GM23248 (cell line): Measurements from ENCODE around the gene DCAKD. TPM values are rescaled to one million over a fixed set of nuclear protein-coding genes. Genes with fewer than 3 reads are reported as not detected.

ENCODE experiments used
- DNase-seq: peaks from one replicate; pipeline ENCODE4 v3.0.0-alpha.2; 2015
- H2AFZ ChIP-seq: fragments of 200-600 bp; sonication (generic); 2 replicates; pipeline ENCODE4 v1.6.1; 2016; ENCODE audit warnings: antibody characterized with exemption
- H3F3A ChIP-seq: fragments of 200-600 bp; sonication (generic); 2 replicates; pipeline ENCODE4 v1.6.1; 2016; ENCODE audit warnings: mild to moderate bottlenecking, antibody characterized with exemption, mixed run types; ENCODE audit not compliant: insufficient read depth
- H3K27ac ChIP-seq: fragments of 200-600 bp; sonication (generic); 2 replicates; pipeline ENCODE4 v1.5.1; 2016; ENCODE audit warnings: mild to moderate bottlenecking
- H3K27me3 ChIP-seq: fragments of 200-600 bp; sonication (generic); replicated peaks from 2 replicates; pipeline ENCODE4 v1.6.1; 2016; ENCODE audit warnings: mild to moderate bottlenecking; ENCODE audit not compliant: insufficient read depth
- H3K36me3 ChIP-seq: fragments of 200-600 bp; sonication (generic); 2 replicates; pipeline ENCODE4 v1.6.1; 2016; ENCODE audit warnings: low read depth, mild to moderate bottlenecking
- H3K4me1 ChIP-seq: fragments of 200-600 bp; sonication (generic); 2 replicates; pipeline ENCODE4 v1.6.1; 2016; ENCODE audit warnings: mild to moderate bottlenecking; ENCODE audit not compliant: insufficient read depth
- H3K4me2 ChIP-seq: fragments of 200-600 bp; sonication (generic); one replicate; pipeline ENCODE4 v1.6.1; 2016; ENCODE audit warnings: mild to moderate bottlenecking; ENCODE audit not compliant: unreplicated experiment
- H3K4me3 ChIP-seq: fragments of 200-600 bp; sonication (generic); 2 replicates; pipeline ENCODE4 v1.5.1; 2016; ENCODE audit warnings: mild to moderate bottlenecking
- H3K79me2 ChIP-seq: fragments of 200-600 bp; sonication (generic); 2 replicates; pipeline ENCODE4 v1.6.1; 2016; ENCODE audit warnings: mild to moderate bottlenecking; ENCODE audit not compliant: insufficient read depth
- H3K9ac ChIP-seq: fragments of 200-600 bp; sonication (generic); 2 replicates; pipeline ENCODE4 v1.6.1; 2016; ENCODE audit warnings: mild to moderate bottlenecking
- H3K9me2 ChIP-seq: fragments of 200-600 bp; sonication (generic); 2 replicates; pipeline ENCODE4 v1.6.1; 2016; ENCODE audit warnings: mixed run types, mild to moderate bottlenecking, moderate library complexity; ENCODE audit not compliant: insufficient read depth
- H3K9me3 ChIP-seq: fragments of 200-600 bp; sonication (generic); one replicate; pipeline ENCODE4 v1.6.1; 2017; ENCODE audit warnings: low read depth
- H4K20me1 ChIP-seq: fragments of 200-600 bp; sonication (generic); 2 replicates; pipeline ENCODE4 v1.6.0; 2016; ENCODE audit not compliant: insufficient read depth
- EZH2 ChIP-seq: fragments of 200-600 bp; sonication (generic); IDR thresholded peaks from 2 replicates; pipeline ENCODE4 v1.6.1; 2018; ENCODE audit warnings: antibody characterized with exemption, mild to moderate bottlenecking; ENCODE audit not compliant: insufficient read depth, poor library complexity, severe bottlenecking
- EZH2phosphoT487 ChIP-seq: fragments of 200-600 bp; sonication (generic); IDR thresholded peaks from 2 replicates; pipeline ENCODE4 v1.6.1; 2018; ENCODE audit warnings: antibody characterized with exemption, moderate library complexity, mild to moderate bottlenecking, low read depth; ENCODE audit not compliant: insufficient read depth
- WGBS, 2 experiments: methylation state at CpG; one replicate each; pipeline ENCODE4 v1.1.6; 2015 to 2017; ENCODE audit warnings: low lambda C conversion rate in 2 of 2, low coverage in 1 of 2; ENCODE audit errors: missing lambda C conversion rate in 2 of 2; 5-methylcytosine and 5-hydroxymethylcytosine counted together
- in situ Hi-C: fragments of 300-500 bp; cut with MboI; formaldehyde crosslinking; loops from 2 replicates; pipeline ENCODE4 v1.15.0; 2020
- polyA plus RNA-seq: library from polyadenylated mRNA; unstranded; fragments of >200 nt; fragmentation: Nextera tagmentation; extraction: Ambion mirVana; gene quantifications from 2 replicates; pipeline ENCODE4 v1.2.1, GENCODE V29; 2016
- total RNA-seq: library from RNA; depleted of rRNA; stranded (reverse); fragments of >200 nt; shearing (Covaris generic); gene quantifications from 2 replicates; pipeline ENCODE4 v1.2.3, GENCODE V29; 2014

Gene DCAKD
- total and polyA plus RNA-seq, 2 experiments from 2014 or later = 24.8 to 45.8 TPM

- H3K4me2 ChIP-seq = no peak overlapping the region
- no peak overlapping the region for H3K27ac ChIP-seq
- no peak overlapping the region for H3K4me3 ChIP-seq
- 0 out of 2 replicates have a peak, but pooled peaks cover 5% of the 10 kb centered on the region for H3F3A ChIP-seq
- H3K27me3 ChIP-seq = no peaks in the 10 kb centered on the region
- H4K20me1 ChIP-seq = no peaks in the 10 kb centered on the region
- TF ChIP-seq EZH2 = no peak
- TF ChIP-seq EZH2phosphoT487 = no peak
- DNase-seq = no peak
- peaks cover 5% of the 10 kb centered on the region for H3K4me1 ChIP-seq
- in situ Hi-C loops = loop anchor here (10.0 kb wide), 1 partner anchor 91 kb away; no protein-coding TSS in a partner anchor
- H3K36me3 ChIP-seq = no peaks in the 10 kb centered on the region
- H3K9me2 ChIP-seq = no peaks in the 10 kb centered on the region
- WGBS, 2 experiments = 65 to 78% methylated on average over 7 of the region's 7 CpGs
- no peaks in the 10 kb centered on the region for H3K9me3 ChIP-seq
- H2AFZ ChIP-seq = no peak overlapping the region
- no peak overlapping the region for H3K9ac ChIP-seq
- H3K79me2 ChIP-seq = no peaks in the 10 kb centered on the region
Observed at GRCh38 chr17:45016237-45016636, 35.2 kb downstream of the DCAKD start.

DNA sequence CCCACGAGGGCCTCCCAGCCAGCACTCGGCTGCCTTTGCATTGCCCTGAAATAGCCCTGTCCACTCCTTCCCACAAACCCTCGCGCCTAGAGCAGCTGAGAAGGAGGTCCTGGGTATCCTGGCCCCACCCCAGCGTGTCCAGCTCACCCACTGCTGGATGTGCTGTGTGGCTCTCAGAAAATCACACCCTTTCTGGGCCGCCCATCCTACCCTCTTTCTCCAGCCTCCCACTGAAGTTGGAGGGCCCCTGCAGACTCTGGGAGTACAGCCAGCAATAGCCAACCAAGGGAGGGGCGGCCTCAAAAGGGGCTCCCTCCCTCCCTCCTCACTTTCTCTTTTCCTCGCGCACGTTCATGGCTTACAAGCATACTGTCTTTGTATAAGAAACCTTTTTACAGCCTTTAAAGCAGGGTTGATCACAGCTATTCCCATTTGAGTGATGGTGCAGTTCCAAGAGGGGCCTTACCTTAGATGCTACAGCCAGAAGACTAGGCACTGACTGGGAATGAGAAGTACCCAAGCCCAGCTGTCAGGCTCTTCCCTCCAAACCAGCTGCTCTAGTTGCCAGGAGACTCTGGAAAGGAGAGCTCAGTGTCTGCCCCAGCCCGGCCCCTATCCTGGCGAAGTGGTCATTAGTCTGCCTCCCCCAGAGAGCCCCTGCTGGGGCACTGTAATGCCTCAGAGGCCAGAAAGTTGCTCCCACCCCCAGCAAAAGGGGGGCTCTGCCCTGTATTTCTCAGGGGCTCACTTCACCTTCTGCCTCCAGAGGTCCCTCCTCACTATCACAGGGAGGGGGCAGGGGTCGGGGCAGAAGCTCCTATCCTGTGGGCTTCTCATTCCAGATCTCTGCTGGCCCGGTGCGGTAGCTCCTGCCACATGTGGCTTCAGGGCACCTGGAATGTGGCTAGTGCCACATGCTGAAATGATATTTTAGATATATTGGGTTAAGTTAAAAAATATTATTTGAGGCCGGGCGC, 38.1 kb downstream of the DCAKD start:
- no peak for DNase-seq
- H3K4me3 ChIP-seq = no peak overlapping the region
- TF ChIP-seq EZH2 = no peak
- TF ChIP-seq EZH2phosphoT487 = no peak
- no peak overlapping the region for H3K27ac ChIP-seq
- no peaks in the 10 kb centered on the region for H3K9me2 ChIP-seq
- 60 to 68% methylated on average over 17 of the region's 17 CpGs for WGBS, 2 experiments
- in situ Hi-C loops = loop anchor here (10.0 kb wide), 1 partner anchor 89 kb away; no protein-coding TSS in a partner anchor
- H3K27me3 ChIP-seq = no peaks in the 10 kb centered on the region
- no peaks in the 10 kb centered on the region for H3K4me1 ChIP-seq
- H3K9me3 ChIP-seq = no peaks in the 10 kb centered on the region
- H2AFZ ChIP-seq = no peak overlapping the region
- H3F3A ChIP-seq = no peaks in the 10 kb centered on the region
- no peaks in the 10 kb centered on the region for H4K20me1 ChIP-seq
- no peaks in the 10 kb centered on the region for H3K79me2 ChIP-seq
- H3K9ac ChIP-seq = no peak overlapping the region
- no peak overlapping the region for H3K4me2 ChIP-seq
- H3K36me3 ChIP-seq = no peaks in the 10 kb centered on the region

DNA sequence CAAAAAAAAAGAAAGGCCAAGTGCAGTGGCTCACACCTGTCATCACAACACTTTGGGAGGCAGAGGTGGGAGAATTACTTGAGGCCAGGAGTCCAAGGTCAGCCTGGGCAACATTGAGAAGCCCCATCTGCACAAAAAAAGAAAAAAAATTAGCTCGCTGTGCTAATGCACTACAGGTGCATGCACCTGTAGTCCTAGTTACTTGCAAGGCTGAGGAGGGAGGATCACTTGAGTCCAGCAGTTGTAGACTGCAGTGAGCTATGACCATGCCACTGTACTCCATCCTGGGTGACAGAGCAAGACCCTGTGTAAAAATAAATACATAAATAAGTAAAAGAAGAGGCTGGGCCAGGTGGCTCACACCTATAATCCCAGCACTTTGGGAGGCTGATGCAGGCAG, 39.7 kb downstream of the DCAKD start:
- 62 to 88% methylated on average over 1 of the region's 1 CpG for WGBS, 2 experiments

GRCh38 chr17:45009676-45010467, 41.6 kb downstream of the DCAKD start:
- no peak overlapping the region for H3K27ac ChIP-seq
- WGBS, 2 experiments = 55 to 66% methylated on average over 10 to 13 of the region's 13 CpGs

More for the DNA sequence above, 39.7 kb downstream of the DCAKD start:
- Histone ChIP-seq H3K36me3 (no peaks in the 10 kb centered on the region), H3K4me3 (no peak overlapping the region), H3K9me2 (no peaks in the 10 kb centered on the region), H3K27me3 (no peaks in the 10 kb centered on the region; the same call in 1 of the 2 replicates), H3F3A (no peaks in the 10 kb centered on the region), H3K9me3 (no peaks in the 10 kb centered on the region), H3K27ac (no peak overlapping the region), H3K4me2 (no peak overlapping the region), H3K9ac (no peak overlapping the region), H3K79me2 (no peaks in the 10 kb centered on the region), H2AFZ (no peak overlapping the region), H4K20me1 (no peaks in the 10 kb centered on the region), H3K4me1 (no peaks in the 10 kb centered on the region)
- in situ Hi-C loops = loop anchor here (10.0 kb wide), 1 partner anchor 87 kb away; no protein-coding TSS in a partner anchor
- TF ChIP-seq EZH2phosphoT487 = no peak
- no peak for TF ChIP-seq EZH2
- no peak for DNase-seq

More at GRCh38 chr17:45009676-45010467, 41.6 kb downstream of the DCAKD start:
- TF ChIP-seq EZH2 = no peak
- no peak for TF ChIP-seq EZH2phosphoT487
- H3K27me3 ChIP-seq = peaks cover 4% of the 10 kb centered on the region; the same call in 1 of the 2 replicates
- H3K4me3 ChIP-seq = no peak overlapping the region
- H3K9me3 ChIP-seq = no peaks in the 10 kb centered on the region
- in situ Hi-C loops = loop anchor here (10.0 kb wide), 1 partner anchor 85 kb away; no protein-coding TSS in a partner anchor
- H3K79me2 ChIP-seq = no peaks in the 10 kb centered on the region
- H3K36me3 ChIP-seq = no peaks in the 10 kb centered on the region
- no peaks in the 10 kb centered on the region for H3K9me2 ChIP-seq
- no peaks in the 10 kb centered on the region for H4K20me1 ChIP-seq
- no peak for DNase-seq
- no peak overlapping the region for H2AFZ ChIP-seq
- H3K9ac ChIP-seq = no peak overlapping the region
- no peak overlapping the region for H3K4me2 ChIP-seq
- no peaks in the 10 kb centered on the region for H3F3A ChIP-seq
- H3K4me1 ChIP-seq = no peaks in the 10 kb centered on the region
